CD4-positive, alpha-beta T cell treated with Interleukin-17A for 1 hour (primary cell): ENCODE measurements around the gene ADSS1.

Experiments
- DNase-seq: peaks from one replicate; pipeline ENCODE4 v3.0.0-alpha.2; 2020

ADSS1 gene

DNA sequence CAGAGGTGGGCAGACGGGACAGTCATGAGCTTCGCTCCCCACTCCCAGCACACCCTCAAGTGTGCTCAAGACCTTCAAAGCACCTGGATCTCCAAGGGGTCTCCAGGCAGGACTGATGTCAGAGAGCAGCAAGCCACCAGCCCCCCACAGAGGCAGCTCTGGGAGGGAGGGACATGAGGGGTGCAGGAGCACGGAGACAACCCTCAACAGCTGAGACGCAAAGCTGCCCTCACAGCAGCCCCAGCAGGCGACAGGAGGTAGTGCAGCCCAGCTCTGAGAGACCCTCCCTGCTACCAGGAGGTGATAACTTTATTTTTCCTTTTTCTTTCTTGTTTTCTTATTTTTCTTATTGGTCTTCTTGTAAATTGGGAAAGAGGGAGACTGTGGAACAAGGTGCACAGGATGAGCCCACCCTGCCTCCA is 46.8 kb downstream of the ADSS1 start:
- peak; percentile 24 for DNase-seq

DNA sequence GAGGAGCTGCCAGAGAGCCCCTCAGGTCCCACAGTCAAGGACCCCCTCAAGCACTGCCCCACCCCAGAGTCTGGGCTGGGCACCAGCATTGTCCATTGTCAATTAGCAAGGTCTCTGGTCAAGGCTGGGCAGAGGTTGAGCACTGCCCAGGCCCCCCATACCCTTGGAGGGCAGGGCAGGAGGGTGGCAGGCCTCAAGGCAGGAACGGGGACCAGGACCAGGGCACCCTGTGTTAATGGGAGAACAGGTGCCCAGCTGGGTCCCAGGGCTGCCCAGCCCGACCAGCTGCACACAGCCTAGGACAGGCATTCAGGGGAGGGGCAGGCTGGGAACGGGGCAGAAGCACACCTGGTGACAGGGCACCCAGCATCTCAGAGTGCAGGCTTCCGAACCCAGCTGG is 47.3 kb downstream of the ADSS1 start:
- no peak for DNase-seq

DNA sequence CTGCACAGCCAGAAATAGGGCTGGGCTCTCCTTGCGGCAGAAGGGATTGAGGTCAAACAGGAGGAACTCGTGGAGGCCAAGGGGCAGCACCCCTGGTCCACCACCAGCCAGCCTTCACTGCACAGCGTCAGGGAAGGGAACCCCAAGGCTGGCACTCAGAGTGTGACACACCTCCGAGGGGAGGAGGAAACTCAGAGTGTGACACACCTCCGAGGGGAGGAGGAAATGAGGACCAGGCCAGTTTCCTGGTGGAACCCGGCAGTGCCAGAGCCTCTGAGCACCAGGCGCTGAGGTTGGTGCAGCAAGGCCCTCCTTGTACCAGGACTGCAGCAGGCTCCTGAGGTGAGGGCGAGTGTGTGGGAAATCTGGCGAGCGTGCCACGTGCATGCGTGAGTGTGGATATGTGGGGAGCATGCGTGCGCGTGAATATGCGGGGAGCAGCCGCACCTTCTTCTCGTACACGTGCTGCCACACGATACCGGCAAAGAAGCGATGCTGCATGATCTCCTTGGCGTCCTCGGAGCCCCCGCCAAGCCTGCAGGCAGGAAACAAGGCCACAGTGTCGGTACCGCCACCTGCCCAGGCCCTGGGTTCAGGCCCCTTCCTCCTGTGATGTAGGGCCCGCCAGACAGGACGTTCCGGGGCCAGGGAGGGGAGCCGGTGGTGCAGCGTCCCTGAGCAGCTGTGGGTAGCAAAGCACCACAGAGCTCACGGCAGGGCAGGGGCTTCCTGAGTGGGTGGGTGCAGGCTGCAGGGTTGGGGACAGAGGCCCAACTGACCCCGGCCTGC is 48.1 kb downstream of the ADSS1 start:
- DNase-seq: no peak

DNA sequence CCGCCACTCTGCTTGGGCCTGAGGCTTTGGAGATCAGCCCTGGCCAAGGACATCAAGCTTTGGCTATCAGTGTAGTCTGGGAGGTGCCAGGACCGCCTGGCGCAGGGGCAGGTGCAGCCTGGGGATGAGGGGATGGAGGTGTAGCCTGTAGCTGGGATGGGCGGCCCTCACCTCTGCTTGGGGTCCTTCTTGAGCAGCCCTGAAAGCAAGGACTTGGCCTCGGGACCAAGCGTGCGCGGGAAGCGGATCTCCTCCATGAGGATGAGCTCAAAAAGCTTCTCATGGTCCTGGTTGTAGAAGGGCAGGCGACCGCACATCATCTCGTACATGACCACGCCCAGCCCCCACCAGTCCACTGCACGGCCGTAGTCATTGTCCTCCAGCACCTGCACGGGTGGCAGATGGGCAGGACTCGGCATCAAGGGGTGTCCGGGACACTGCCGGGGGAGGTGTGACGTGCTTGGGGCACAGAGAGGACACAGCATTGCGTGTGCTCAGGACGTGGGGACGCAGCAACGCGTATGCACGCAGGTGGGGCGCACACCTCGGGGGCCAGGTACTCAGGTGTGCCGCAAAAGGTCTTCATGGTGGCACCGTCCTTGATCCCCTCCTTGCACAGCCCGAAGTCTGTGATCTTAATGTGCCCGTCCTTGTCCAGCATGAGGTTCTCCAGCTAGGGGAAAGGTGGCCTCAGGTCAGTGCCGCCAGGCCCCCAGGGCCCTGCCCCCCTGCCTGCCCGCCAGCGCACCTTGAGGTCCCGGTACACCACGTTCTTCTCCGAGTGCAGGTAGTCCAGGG is 48.9 kb downstream of the ADSS1 start:
- DNase-seq: no peak

DNA sequence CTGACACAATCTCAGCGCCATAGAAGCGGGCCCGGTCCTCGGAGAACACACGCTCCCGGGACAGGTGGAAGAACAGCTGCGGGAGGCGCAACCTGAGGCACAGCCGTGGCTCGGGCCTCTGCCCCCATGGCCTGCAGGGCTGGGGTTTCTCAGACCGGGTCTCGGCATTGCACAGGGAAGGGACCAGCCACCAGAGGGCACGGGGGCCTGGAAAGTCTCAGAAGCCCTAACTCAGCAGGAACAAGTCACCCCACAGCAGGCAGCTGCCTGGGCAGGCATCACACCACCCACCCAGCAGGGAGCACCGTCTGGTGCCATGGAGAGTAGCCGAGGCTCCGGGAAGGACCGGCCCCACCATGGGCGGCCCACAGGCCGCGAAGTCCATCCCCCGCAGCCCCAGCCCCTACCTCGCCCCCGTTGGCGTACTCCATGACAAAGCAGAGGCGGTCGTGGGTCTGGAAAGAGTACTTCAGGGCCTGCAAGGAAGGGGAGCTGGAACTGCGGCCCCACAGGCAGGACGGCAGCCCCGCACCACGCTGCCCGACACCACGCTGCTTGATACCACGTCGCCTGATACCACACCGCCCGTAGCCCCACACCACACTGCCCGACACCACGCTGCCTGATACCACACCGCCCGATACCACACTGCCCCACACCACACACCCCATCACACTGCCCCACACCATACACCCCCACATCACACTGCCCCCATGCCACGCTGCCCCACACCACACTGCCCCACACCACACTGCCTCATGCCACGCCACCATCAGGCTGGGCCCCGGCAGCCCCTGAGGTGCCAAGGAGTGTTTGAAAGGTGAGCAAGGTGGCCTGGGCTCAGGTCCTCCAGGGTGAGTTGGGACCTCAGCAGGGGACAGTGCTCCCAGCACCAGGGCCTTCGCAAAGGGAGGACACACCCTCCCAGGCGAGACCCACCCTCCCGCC is 49.8 kb downstream of the ADSS1 start:
- no peak for DNase-seq

DNA sequence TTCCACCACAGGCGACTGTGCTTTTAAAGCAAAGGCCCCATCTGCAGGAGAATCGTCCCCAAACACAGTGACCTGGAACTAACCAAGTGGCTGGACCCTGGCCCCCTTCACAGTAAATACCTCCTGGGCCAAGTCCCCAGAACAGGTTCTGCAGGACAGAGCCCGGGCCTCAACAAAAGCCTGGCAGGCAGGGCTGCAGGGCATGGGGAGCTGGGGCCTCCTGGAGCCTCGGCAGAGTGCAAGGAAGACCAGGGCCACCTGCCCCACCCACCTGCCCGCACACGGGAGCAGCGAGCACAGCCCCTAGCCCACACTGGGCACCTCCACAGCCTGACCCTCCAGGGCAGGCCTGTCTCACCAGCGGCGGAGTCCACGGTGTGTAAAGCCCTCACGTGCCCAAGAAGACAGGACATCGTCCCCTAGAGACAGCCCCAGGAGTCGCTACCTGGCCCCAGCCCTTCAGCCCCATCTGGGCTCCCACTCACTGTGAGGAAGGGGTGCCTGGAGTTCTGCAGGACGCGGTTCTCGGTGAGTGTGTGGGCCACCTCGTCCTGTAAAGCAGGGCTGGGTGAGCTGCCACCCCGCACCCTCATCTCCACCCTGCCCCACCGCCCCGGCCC is 50.5 kb downstream of the ADSS1 start:
- DNase-seq: no peak

DNA sequence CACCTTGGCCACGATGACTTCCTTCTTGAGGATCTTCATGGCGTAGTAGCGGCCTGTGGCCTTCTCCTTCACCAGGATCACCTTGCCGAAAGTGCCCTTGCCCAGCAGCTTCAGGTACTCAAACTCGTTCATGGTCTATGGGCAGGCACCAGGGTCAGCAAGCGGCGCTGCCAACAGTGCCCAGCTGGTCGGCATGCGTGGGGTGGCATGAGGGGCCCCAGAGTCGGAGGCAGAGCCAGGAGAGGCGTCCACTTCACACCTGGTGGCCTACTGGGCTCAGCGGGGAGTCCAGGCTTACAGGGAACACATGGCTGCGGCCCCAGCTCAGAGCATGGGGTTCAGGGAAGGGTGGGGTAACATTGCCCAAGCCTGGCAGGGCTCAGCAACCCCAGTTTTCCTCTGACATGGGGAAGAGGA is 51.1 kb downstream of the ADSS1 start:
- DNase-seq: no peak

DNA sequence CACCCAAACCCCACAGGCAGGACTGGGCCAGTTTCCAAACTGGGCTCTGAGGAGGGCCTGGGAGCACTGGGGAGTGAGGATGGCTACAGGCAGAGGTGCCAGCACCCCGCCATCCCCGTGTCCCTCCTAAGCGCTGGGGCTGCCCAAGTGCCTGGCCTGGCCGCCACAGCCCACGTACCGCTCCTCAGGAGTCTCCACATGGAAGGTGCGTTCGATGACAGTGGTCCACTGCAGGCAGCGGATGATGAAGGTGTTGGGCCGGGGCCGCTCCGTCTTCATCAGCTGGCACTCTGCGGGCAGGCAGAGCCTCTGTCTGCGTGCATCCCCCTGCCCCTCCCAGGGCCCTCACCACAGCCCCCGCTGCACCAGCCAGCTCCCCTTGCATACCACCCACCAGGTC is 52.5 kb downstream of the ADSS1 start:
- DNase-seq: no peak

DNA sequence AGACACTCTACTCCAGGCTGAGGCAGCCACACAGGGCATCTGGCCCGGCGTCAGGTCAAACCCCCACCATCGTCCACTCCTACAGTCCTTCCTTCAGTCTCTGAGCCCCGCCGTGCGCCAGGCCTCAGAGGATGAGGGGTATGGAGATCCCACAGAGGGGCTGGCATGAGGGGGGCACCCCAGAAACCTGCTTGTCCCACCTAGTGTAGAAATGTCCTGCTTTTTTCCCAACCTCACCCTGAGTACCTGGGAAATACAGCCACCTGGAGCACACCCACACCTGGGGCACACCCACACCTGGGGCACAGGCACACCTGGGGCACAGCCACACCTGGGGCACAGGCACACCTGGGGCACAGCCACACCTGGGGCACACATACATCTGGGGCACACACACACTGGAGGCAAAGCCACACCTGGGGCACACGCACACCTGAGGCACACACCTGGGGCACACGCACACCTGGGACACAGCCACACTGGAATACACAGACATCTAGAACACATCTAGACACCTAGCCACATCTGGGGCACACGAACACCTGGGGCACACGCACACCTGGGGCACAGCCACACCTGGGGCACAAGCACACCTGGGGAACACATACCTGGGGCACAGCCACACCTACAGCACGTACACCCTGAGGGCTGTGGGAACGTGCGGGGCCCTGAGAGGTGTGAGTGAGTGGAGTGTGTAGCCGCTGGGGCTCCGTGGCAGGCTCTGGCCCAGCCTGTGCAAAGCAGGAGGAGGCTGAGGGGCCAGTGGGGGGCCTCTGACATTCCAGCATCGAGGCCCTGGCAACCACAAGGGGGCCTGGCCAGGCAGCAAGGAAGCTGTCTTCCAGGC is 53.2 kb downstream of the ADSS1 start:
- no peak for DNase-seq

DNA sequence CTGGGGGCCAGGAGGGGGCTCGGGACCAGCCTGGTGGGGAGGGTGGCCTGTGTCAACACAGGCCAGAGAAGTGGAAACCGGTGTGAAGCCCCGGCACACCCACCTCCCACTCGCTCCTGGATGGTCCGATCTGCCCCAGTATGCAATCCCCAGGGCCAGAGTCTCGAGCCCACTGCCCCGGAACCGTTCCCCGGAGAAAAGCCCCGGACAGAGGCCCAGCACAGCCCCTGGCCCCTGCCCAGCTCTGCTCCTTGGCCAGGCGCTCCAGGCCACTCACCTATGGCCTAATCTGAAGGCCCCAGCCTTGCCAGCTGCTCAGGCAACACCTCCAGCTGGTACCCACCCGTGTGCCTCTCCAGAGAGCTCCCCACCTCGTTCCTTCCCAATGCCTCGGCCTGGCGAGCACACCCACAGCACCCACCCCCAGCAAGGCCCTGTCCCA is 53.8 kb downstream of the ADSS1 start:
- no peak for DNase-seq

DNA sequence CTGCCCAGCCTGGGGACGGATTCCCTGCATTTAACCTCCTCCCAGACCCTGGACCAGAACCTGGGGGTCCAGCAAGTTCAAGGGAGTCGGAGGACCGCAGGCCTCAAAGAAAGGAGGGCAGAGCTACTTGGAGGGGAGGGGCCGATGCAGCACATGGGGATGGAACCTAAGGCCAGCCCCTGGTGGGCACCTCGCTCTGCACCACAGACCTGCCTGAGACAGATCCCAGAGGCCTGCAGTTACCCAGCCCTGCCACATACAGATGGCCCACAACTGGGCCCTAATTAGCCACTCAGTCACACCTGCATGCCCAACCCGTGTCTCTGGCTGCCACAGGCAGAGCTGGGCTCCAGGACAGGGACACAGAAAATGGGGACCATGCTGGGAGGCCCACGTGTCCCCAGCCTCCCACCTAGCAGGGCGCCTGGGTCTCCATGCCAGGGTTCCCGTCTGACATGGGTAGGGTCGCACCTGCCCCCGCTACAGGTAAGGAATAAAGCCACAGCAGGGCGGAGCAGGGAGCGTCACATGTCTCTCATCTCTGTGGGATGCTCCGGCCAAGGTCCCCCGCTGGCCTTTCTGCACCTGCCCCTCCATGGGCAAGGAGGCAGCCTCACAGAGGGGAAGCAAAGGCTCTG is 54.8 kb downstream of the ADSS1 start:
- no peak for DNase-seq

DNA sequence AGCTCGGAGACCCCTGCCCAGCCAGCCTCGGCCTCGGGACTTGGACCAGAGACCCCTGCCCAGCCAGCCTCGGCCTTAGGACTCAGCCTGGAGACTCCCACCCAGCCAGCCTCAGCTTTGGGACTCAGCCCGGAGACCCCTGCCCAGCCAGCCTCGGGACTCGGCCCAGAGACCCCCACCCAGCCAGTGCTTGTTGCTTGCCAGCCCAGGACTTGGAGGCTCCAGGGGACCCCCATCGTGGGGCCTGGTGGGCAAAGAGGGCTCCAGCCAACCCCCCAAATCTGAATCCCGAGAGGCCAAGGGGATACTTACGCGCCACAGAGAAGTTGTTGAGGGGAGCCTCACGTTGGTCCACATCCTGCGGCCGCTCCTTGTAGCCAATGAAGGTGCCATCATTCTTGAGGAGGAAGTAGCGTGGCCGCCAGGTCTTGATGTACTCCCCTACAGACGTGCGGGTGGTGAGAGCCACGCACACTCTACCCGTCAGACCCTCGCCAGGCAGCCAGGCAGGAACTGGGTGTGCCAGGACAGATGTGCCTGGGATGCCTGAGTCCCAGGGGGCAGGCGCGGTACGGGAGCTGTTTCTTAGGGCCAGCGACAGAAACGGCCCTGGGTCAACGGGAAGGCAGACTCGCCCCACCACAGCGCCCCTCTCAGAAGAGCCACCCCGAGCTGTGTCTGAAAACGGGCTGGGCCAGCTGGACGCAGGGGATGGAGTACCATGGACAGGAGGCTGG is 55.9 kb downstream of the ADSS1 start:
- no peak for DNase-seq

DNA sequence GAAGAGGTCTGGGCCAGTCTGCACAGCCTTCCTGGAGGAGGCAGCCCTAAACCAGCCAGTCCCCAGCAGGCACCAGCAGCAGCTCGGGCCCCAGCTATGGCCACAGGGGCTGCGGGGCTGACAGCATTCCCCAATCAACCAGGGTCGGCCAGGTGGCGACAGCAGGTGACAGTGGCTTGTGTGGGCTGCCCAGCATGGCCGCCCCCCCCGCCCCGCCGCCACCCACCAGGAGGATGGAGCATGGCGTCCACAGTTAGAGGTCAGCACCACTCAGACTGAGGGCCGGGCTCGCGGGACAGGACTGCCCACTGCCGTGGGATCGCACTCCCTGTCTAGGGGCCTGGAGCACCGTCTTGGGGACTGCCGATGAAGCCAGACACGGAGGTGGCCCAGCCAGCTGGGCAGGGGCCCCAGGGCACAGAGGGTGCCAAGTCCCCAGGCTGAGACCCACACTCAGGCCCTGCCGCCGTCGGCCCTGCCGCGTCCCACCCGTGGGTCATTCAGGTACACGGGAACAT is 56.5 kb downstream of the ADSS1 start:
- no peak for DNase-seq

DNA sequence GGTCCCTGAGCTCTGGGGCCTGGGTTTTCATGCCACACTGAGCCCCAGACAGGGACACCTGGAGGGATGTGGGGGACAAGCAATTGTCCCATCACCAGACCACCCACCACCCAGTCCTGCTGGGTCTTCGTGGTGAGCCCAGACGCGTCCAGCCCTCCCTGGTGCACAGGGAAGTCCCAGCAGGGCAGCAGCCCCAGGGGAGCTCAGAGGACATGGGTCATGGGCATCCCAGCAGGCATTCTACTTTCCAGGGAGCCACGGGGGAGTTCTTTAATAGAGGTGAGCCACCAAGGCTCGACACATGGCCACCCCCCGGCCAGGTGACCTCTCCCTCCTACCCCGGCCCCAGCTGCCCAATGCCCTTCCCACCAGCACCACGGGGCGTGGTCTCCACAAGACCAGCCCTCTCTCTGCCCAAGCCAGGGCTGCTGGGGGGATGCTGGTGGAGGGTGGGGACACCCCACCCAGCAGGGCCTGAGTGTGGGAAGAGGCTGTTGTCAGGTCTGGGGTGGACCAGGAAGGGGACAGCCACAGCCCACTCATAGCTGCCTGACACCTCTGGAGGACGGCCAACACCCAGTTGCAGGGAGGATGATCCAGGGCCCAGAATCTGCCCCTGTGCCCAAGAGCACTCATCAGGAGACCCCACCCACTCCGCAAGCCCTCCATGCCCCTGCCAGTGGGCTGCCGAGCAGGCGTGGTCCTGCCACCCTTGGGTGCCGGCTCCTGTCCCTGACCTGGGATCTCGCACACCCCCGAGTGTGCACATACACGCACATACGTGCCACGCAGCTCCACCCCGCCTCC is 57.4 kb downstream of the ADSS1 start:
- no peak for DNase-seq

DNA sequence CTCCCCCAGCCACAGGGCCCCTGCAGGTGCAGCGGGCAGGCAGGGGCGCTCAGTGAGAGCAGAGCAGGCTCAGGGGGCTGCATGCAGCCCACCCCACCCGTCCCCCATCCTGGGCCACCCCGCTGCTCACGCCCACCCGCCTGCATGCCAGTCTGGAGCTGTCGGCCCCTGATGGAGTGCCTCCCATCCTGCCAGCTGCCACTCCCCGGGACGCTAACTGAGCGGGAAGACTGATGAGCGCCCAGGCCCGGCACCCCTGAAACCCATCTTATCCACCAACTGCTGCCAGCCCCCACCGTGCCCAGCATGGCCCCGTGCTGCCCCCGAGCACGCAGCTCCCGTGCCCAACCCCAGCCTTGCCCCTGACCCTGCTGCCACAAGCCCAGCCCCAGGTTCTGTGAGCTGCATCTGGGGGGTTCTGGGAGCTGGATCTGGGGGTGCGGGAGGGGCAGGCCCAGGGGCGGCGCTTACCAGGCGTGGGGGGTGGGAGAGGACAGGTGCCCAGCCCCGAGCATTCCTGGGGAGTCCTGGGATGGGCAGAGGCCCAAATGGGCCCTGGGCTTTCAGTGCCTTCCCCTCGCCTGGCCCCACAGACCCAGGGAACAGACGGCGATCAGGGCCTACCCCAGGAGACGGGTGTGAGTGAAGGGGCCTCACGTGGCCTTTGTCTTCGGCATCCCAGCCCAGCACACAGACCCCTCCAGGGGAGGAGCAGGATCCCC is 58.2 kb downstream of the ADSS1 start:
- no peak for DNase-seq

DNA sequence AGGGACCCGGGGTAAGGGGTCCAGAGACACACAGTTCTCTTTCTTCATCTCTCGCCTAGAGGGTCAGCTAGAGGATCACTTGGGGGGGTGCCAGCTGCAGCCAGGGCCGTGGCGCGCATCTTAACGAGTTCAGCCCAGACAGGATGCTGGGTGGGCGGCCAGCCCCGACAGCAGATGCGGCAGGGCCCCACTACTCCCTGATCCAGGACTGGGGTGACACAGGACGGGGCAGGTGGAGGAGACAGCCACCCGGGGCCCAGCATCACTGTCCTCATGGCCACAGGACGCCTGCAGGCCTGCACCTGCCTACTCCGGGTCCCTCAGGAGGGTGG is 58.7 kb downstream of the ADSS1 start:
- DNase-seq: no peak

DNA sequence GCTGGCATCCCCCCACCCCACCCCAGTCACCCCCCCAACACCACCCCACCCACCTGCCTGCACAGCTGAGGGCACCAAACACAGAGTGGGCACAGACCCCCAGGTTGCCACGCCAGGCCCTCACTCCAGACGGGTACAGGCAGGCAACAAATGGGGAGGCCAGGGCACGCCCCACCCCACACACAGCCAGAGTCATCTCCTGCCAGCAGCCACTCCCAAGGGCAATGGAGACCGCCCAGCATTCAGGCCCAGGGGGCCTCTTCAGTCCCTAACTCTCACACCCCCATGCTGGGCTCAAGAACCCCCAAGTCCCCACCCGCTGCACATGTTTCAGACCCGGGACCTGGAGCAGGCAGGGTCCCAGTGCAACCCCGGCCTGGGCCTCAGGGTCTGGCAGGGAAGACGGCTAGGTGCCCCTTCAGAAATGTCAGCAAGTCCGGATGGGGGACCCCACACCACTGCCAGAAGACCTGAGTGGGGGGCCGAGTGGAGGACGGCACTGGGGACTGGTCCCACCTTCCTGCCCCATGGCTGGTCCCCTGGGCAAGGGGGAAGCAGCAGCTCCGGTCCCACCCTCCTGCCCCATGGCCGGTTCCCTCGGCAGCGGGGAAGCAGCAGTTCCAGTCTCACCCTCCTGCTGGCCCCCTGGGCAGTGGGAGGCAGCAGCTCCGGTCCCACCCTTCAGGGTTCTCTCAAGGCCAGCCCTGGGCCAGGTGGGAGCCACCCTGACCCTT is 59.6 kb downstream of the ADSS1 start:
- DNase-seq: no peak

DNA sequence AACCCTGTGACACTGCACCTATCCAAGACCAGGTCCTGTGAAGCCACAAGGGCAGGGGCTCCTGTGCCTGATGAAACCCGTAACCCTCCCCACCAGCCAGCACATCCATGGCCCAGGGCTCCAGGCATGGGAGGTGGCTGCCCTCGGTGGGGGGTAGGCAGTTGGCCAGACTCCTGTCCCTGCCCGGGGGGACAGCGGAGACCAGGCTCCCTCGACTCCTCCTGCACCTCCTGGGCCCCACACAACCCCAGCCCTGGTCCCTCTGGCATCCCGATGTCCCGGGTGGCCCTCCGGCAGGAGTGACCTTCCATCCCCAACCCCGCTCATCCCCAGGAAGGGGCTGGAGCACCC is 60.2 kb downstream of the ADSS1 start:
- DNase-seq: no peak
